NCI-H1092 (cell line): ENCODE results near the gene TLE5.

Source experiments
- DNase-seq: peaks from one replicate; lab custom pipeline; 2025; lab: John Stamatoyannopoulos, UW

The TLE5 gene

GRCh38 chr19:3062165-3063105 is at the start of gene TLE5:
TLE5 (minus strand) TSS chr19:3062495; CDS start chr19:3062200, 295 bp downstream.
- DNase-seq = peak; percentile 42

GRCh38 chr19:3111586-3112247 is 49.4 kb upstream of the TLE5 start:
- DNase-seq = no peak

DNA sequence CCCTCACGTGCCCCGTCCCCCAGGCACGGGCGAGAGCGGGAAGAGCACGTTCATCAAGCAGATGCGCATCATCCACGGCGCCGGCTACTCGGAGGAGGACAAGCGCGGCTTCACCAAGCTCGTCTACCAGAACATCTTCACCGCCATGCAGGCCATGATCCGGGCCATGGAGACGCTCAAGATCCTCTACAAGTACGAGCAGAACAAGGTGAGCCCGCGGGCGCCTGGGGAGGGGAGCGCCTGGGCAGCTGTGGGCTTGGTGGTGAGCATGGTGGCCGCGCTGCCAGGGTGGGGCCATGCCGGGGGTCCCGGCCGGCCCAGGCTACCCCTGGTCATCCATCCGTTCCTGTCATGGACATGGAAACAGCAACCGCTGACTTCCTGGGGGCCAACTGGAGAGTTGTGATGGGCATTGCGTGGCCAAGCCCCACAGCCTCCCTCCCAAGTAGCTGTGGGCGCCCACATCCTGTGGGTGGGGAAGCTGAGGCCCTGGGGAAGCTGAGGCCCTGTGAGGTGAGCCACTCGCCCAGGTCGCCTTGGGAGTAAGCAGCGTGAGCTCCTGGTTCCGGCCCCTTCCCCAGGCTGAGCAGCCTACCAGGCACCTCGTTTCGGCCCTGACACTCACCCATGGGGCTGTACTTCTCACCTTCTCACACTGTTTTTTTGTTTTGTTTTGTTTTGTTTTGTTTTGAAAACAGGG is 48.0 kb upstream of the TLE5 start:
- DNase-seq = no peak

GRCh38 chr19:3109491-3109890 is 47.2 kb upstream of the TLE5 start:
- DNase-seq = no peak

DNA sequence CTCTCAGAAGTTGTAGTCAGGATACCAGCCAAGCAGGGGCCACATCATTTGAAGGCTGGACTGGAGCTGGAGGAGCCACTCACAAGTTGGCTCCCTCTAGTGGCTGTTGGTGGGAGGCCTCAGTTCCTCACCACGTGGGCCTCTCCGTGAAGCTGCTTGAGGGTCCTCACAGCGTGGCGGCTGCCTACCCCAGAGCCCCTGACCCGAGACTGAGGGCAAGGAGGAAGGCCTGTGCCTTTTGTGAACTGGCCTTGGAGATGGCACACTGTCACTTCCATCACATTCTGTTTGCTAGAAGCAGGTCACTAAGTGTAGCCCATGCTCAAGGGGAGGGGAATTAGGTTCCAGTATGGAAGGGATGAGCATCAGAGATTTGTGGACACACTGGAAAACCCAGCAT is 46.5 kb upstream of the TLE5 start:
- DNase-seq = peak; percentile 60

- no peak for DNase-seq
Observed at GRCh38 chr19:3107658-3108057, 45.4 kb upstream of the TLE5 start.

DNA sequence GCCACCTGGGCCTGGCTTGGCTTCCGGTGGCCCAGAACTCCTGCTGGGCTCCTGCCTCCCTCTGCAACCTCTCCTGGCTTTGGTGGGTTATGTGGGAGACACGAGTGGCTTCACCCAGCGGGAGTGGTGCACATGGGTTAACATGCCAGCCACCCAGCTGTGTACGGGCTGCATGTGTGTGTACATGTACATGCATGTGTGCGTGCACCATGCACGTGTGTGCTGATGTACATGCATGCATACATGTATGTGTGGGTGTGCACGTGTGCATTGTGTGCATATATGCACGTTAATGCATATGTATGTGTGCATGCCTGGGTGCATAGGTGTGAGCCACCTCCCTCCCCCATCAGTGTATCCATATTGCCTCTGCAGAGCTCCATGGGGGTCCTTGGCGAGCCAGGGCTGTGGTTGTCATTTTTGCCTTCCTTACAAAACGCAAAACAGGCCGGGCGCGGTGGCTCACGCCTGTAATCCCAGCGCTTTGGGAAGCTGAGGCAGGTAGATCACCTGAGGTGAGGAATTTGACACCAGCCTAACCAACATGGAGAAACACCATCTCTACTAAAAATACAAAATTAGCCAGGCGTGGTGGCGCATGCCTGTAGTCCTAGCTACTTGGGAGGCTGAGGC is 44.3 kb upstream of the TLE5 start:
- DNase-seq = no peak

DNA sequence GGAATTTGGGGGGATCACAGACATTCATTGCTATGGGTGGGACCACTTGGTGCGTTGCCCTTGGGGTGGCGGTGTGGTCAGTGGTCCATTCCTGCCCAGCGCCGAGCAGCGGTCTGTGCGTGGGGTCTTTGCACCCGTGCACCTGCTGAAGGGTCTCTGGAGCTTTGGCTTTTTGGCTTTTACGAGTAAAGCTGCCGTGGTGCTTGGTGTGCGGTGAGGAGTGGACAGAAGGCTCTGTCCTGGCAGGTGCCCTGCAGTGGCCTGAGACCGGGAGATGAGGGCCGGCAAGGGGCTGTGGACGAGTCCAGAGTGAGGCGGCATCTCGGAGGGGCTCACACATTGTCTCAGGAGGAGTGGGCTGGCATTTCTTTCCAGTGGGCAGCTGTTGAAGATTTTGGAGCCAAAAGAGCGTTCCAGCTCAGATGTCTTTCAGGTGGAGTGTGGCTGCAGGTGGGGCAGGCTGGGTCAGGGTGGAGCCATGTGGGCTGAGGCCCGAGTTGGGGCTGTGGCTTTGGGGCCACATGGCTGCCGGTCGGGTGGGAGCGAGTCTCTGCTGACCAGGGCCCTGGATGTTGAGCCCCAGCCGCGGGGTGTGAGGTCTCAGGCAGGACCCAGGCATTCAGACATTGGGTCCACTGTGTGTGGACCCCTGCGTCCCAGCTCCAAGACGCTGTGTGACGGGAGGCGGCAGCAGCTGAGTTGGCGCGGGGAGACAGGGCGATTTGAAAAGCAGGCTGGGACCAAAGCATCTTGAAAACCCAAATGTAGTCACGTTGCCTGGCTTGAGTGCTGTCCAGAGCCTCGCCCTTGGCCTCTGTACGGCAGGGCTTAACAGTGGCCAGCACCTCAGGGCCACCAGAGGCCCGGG is 43.6 kb upstream of the TLE5 start:
- no peak for DNase-seq

GRCh38 chr19:3104708-3104983 is 42.4 kb upstream of the TLE5 start:
- no peak for DNase-seq

DNA sequence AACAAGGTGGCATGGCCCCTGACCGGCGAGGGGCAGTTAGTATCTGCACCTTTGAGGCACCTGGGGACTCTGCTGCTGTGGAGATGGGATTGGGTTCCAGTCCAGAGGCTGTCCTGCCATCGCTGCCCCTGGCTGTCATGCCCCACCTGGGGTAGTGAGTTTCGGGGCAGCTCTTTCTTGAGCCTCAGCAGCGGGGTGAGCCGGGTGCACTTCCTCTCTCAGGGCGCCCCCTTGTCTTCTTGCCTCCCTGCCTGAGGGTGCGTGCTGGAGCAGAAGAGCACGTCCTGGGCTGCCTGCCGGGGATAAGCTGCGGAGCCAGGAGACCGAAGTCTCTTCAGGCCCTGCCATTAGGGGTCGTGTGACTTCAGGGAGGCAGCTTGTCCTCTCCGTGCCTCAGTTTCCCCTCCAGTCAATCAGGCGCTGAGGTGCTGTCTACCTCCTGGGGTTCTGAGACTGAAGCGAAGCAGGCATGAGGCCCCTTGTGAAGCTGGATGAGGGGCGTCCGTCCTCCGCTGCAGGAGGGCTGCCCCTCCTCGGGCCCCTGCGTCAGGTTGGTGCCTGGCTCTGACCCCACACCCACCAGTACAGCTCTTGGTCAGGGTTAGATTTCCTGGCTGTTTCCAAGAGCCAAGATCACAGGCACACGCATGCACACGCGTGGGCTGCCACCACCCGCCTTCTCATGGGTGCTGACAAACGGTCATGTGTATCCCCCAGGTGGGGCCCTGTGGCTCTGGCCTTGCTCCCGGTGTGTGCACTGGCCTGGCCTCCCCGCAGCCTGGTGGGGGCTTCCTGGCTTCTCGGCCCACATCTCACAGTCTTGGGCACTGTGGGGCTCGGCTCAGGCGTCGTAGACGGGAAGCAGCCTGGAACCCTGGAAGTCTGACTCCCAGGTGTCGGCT is 40.2 kb upstream of the TLE5 start:
- DNase-seq = no peak

GRCh38 chr19:3100747-3101730 is 38.7 kb upstream of the TLE5 start:
- no peak for DNase-seq

DNA sequence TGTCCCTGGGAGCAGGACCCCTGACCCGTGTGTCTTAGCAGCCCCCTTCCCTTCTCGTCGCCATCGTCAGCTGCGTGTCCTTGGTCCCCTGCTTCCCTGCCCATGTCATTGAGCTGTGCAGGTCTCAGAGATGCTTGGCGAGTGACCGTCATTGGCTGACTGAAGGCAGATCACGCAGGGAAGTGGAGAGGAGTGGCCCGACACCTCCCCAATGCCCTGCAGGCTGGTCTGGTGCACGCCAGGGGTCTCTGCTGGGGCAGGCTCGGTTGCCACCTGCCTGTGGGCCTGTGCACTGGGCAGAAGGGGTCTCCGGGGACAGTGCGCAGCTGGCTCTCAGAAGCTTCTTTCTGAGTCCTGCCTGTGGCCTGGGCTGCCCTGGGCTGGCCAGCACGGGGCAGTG is 38.0 kb upstream of the TLE5 start:
- DNase-seq = no peak

DNA sequence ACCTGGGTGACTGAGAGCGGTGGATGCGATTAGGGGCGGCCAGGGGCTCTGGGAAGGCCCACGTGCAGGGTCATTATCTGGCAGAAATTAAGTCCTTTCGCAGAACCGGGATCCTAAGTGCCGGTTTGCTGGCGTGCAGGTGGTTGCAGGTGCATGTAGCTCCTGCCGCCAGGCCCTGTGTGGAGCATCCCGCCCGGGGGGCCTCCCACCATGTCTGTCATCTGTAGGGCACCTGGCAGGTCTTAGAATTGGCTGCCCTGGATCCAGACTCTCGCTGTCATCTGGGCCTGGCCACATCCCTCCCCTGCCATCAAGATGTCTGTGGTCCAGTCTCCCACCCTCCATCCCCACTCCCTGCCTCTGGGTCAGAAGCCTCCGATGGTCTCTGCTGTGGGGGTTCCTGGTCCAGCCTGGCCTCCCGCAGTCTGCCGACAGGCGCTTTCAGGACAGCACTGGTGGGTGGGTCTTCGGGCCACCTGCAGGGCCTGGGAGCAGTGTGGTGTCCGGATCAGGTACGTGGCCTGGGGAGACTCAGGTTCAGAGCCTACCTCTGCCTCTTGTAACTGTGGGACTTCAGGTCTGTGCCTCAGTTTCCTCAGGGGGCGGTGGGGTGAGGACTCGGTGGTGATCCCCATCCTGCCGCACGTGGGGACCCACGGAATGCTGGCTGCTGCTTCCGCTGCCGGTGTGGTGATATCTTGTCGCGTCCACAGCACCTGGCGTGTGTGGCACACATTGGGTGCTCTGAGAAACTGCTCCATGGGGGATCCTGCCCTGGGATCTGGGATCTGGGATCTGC is 37.3 kb upstream of the TLE5 start:
- DNase-seq = no peak

DNA sequence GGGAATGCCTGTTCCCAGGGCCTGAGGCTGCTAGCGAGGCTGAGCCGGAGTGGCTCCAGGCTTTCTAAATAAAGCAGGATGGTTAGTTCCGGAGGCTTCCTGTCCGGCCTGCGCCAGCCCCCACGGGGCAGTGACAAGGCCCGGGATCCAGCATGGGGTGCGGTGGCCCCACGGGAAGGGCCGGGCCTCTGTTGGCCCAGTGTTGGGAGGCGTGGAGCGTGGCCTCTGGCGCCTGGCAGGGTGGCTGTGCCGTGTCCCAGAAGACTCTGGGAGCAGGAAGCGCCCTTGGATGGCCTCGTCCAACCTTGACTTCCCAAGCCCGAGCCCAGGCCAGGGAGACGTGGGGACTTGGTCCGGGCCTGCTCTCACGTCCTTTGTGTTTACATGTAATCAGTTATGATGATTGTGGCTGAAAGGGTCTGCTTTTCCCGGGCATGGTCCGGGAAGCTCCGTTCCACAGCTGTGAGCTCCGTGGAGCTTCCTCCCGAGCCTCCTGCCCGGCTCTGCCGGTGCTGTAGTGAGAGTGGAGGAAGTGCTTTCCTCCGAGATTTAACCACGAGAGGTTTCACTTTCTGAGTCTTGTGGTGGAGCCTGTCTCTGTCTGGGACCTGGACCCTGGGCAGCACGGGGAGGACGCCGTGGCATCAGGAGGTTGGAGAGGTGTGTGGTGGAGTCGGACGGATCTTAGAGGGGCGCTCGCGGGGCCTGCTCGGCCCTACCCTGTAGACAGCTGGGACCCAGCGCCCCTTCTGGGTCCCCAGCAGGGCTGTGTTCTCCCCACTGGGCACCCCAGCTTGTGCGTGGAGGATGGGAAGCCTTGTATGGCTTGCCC is 36.4 kb upstream of the TLE5 start:
- DNase-seq = no peak

DNA sequence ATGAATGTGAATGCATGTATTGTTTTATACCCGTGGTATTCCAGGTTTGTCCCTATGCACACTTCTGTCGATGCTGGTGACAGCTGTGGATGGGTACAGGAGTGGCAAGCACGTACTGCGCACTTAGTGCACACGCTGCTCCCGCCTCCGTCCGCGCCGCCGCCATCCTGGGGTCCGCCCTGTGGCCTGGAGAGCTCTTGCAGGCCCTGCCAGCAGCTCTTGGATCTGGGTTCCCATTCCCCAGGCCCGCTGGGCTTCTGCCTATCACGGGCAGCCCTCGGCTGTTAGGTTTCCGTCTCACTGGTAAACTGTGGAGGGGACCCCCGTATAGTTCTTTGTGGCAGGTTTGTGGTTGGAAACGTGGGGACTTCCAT is 35.8 kb upstream of the TLE5 start:
- DNase-seq = no peak

DNA sequence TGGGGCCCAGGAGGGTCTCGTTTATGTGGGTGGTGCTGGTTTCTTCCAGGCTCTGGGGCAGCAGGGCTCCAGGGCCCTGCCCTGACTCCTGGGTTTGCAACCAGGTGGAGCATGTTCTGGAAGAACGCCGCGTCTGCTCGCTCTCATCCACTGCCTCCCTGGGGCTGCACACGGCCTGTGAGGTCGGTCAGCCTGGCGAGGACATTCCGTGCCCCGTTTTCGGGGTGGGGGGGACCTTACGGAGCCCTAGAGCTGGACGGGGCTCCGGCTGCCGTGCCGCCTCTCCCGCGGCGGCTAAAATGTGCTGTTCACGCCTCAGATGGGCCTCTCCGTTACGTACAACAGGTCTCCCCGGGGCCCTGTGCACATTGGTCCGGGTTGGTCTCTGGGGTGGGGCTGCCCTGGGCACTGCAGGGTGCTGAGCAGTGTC is 35.2 kb upstream of the TLE5 start:
- no peak for DNase-seq

DNA sequence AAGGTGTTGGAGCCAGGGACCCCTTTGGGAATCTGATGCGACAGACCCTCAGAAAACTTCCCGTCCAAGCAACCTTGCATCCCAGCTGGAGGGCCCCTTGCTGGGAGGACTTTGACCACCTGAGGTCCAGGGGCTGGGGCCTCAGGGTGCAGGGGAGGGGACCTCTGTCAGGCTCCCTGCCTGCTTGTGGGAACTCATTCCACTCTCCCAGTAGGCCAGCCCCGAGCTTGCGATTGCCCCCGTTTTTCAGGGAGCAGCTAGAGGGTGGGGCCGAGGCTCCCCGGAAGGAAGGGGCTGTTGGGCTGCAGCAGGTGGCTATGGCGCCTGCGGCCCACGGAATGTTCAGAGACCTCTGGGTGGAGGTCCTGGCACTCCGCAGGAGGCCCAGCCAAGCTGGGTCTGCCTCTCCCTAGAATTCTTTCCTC is 34.6 kb upstream of the TLE5 start:
- no peak for DNase-seq
